ENCODE measurements around the gene TEDC2.

TEDC2 gene

GRCh38 chr16:2508722-2509400 is 49.0 kb downstream of the TEDC2 start:
- Histone ChIP-seq H3K9ac (peak overlapping the region in 4 of 11 experiments; percentile 8 to 60 (median 32); a peak in 3 of 22 replicates), H3K4me1 (peaks cover 42 to 76% (median 59%) of the 10 kb centered on the region in 10 experiments)

GRCh38 chr16:2511128-2511800 is 51.4 kb downstream of the TEDC2 start:
- no peak for TF ChIP-seq Cebpa-rat (IDR thresholded peaks at IDR 0.05)
- H3K4me1 ChIP-seq, result peaks cover 57 to 81% (median 74%) of the 10 kb centered on the region in 10 experiments
- no peak overlapping the region; a peak in 2 of 22 replicates for H3K9ac ChIP-seq
- no peaks in the 10 kb centered on the region for H3K27me3 ChIP-seq
- no peak overlapping the region for H3K4me3 ChIP-seq
- H3K4me2 ChIP-seq, result peak overlapping the region in 2 of 11 experiments; percentile 10 to 97; a peak in 2 of 22 replicates
- peaks cover 19 to 65% (median 35%) of the 10 kb centered on the region in 11 experiments for H4K20me1 ChIP-seq
- no peaks in the 10 kb centered on the region for H3K9me3 ChIP-seq (replicated peaks in 1 of 11)
- no peak overlapping the region for H3K27ac ChIP-seq
- H3K36me3 ChIP-seq, result peaks cover 0 to 17% (median under 1%) of the 10 kb centered on the region in 11 experiments; a peak in 4 of 22 replicates

More at GRCh38 chr16:2508722-2509400, 49.0 kb downstream of the TEDC2 start:
- TF ChIP-seq Cebpa-rat (IDR thresholded peaks at IDR 0.05), result no peak
- Histone ChIP-seq H3K27me3 (no peaks in the 10 kb centered on the region), H3K4me2 (peak overlapping the region in 7 of 11 experiments; percentile 32 to 96 (median 66); a peak in 10 of 22 replicates), H4K20me1 (peaks cover 0 to 48% (median 16%) of the 10 kb centered on the region in 11 experiments; a peak in 12 of 22 replicates), H3K27ac (0 out of 22 replicates have a peak overlapping the region, but pooled peaks of 1 of the 11 experiments have one; percentile 46), H3K4me3 (no peak overlapping the region), H3K36me3 (peaks cover 0 to 15% (median 0%) of the 10 kb centered on the region in 11 experiments; a peak in 5 of 22 replicates), H3K9me3 (replicated peaks in 1 of 11) (no peaks in the 10 kb centered on the region)

GRCh38 chr16:2511996-2512734 is 52.3 kb downstream of the TEDC2 start:
- peak overlapping the region in 10 of 11 experiments; percentile 85 to 100 (median 94); a peak in 15 of 22 replicates for H3K4me2 ChIP-seq
- peak overlapping the region in 3 of 11 experiments; percentile 95 to 97 (median 97); a peak in 5 of 22 replicates for H3K9ac ChIP-seq
- H4K20me1 ChIP-seq, result peaks cover 28 to 67% (median 40%) of the 10 kb centered on the region in 11 experiments
- H3K4me1 ChIP-seq, result peaks cover 60 to 82% (median 77%) of the 10 kb centered on the region in 10 experiments
- H3K27me3 ChIP-seq, result no peaks in the 10 kb centered on the region
- peaks cover 0 to 18% (median 5%) of the 10 kb centered on the region in 11 experiments; a peak in 6 of 22 replicates for H3K36me3 ChIP-seq
- no peak overlapping the region for H3K4me3 ChIP-seq
- no peak for TF ChIP-seq Cebpa-rat (IDR thresholded peaks at IDR 0.05)
- H3K9me3 ChIP-seq (replicated peaks in 1 of 11), result no peaks in the 10 kb centered on the region
- H3K27ac ChIP-seq, result peak overlapping the region in 2 of 11 experiments; percentile 98 to 99; a peak in 1 of 22 replicates

- Histone ChIP-seq H3K4me1 (peaks cover 60 to 82% (median 75%) of the 10 kb centered on the region in 10 experiments), H3K4me2 (peak overlapping the region; percentile 85 to 100 (median 96)), H3K27ac (peak overlapping the region in 10 of 11 experiments; percentile 92 to 99 (median 98); a peak in 20 of 22 replicates), H4K20me1 (peaks cover 35 to 67% (median 41%) of the 10 kb centered on the region in 11 experiments), H3K9me3 (replicated peaks in 1 of 11) (no peaks in the 10 kb centered on the region), H3K27me3 (no peaks in the 10 kb centered on the region), H3K36me3 (peaks cover 0 to 19% (median 5%) of the 10 kb centered on the region in 11 experiments; a peak in 8 of 22 replicates), H3K4me3 (peak overlapping the region; percentile 84 to 99 (median 92)), H3K9ac (peak overlapping the region; percentile 92 to 100 (median 97); a peak in 18 of 22 replicates)
- TF ChIP-seq Cebpa-rat (IDR thresholded peaks at IDR 0.05), result no peak
Measured at GRCh38 chr16:2512735-2513404, 53.0 kb downstream of the TEDC2 start.

GRCh38 chr16:2513405-2514332 is 53.8 kb downstream of the TEDC2 start, which contains the start of gene ATP6V0C:
Gene ATP6V0C, plus strand, starts transcription at chr16:2513952. Its CDS starts 152 bp downstream, at chr16:2514104.
- Histone ChIP-seq H3K9ac (peak within 1 kb of the TSS; percentile 92 to 100 (median 97)), H4K20me1 (peaks cover 43 to 70% (median 48%) of the 10 kb centered on the region in 11 experiments), H3K27ac (peak within 1 kb of the TSS; percentile 92 to 99 (median 98)), H3K36me3 (peaks cover 0 to 25% (median 9%) of the 10 kb centered on the region in 11 experiments; a peak in 13 of 22 replicates), H3K27me3 (no peaks in the 10 kb centered on the region), H3K4me1 (peaks cover 68 to 83% (median 78%) of the 10 kb centered on the region in 10 experiments), H3K4me3 (peak within 1 kb of the TSS; percentile 84 to 99 (median 92)), H3K9me3 (replicated peaks in 1 of 11) (no peaks in the 10 kb centered on the region), H3K4me2 (peak within 1 kb of the TSS; percentile 85 to 100 (median 98))
- TF ChIP-seq Cebpa-rat (IDR thresholded peaks at IDR 0.05), result no peak
